ENCODE data around the gene YTHDC1.

YTHDC1 gene

GRCh38 chr4:68358988-68359387 lies 9.1 kb upstream of the YTHDC1 start:
- no peak for DNase-seq (ENCODE audit: low read depth)

- DNase-seq (ENCODE audit: low read depth): no peak
Observed at GRCh38 chr4:68352791-68353190, 2.9 kb upstream of the YTHDC1 start.

GRCh38 chr4:68349279-68349648 lies 626 bp downstream of the YTHDC1 start:
- no peak for DNase-seq (ENCODE audit: low read depth)

GRCh38 chr4:68348577-68348976 lies 1.3 kb downstream of the YTHDC1 start:
- no peak for DNase-seq (ENCODE audit: low read depth)

- DNase-seq (ENCODE audit: low read depth): no peak
Observed at GRCh38 chr4:68347845-68348244, 2.0 kb downstream of the YTHDC1 start.

- DNase-seq (ENCODE audit: low read depth): no peak
Observed at GRCh38 chr4:68346461-68346860, 3.4 kb downstream of the YTHDC1 start.

GRCh38 chr4:68344785-68345184 lies 5.1 kb downstream of the YTHDC1 start:
- DNase-seq (ENCODE audit: low read depth): no peak

GRCh38 chr4:68344049-68344448 lies 5.8 kb downstream of the YTHDC1 start:
- DNase-seq (ENCODE audit: low read depth): no peak

GRCh38 chr4:68342134-68342533 lies 7.8 kb downstream of the YTHDC1 start:
- no peak for DNase-seq (ENCODE audit: low read depth)

- no peak for DNase-seq (ENCODE audit: low read depth)
Observed at GRCh38 chr4:68338625-68339024, 11.3 kb downstream of the YTHDC1 start.

- no peak for DNase-seq (ENCODE audit: low read depth)
Observed at GRCh38 chr4:68337522-68337921, 12.4 kb downstream of the YTHDC1 start.

GRCh38 chr4:68337004-68337403 lies 12.9 kb downstream of the YTHDC1 start:
- DNase-seq (ENCODE audit: low read depth): no peak

- no peak for DNase-seq (ENCODE audit: low read depth)
Observed at GRCh38 chr4:68336530-68336929, 13.4 kb downstream of the YTHDC1 start.

- DNase-seq (ENCODE audit: low read depth): no peak
Observed at GRCh38 chr4:68326141-68326540, 23.7 kb downstream of the YTHDC1 start.

GRCh38 chr4:68324519-68325262 lies 25.2 kb downstream of the YTHDC1 start:
- DNase-seq (ENCODE audit: low read depth): no peak

GRCh38 chr4:68319040-68319439 lies 30.9 kb downstream of the YTHDC1 start:
- DNase-seq (ENCODE audit: low read depth): no peak

- no peak for DNase-seq (ENCODE audit: low read depth)
Observed at GRCh38 chr4:68316193-68316969, 33.5 kb downstream of the YTHDC1 start.

GRCh38 chr4:68310651-68311247 lies 39.1 kb downstream of the YTHDC1 start:
- no peak for DNase-seq (ENCODE audit: low read depth)

- DNase-seq (ENCODE audit: low read depth): no peak
Observed at GRCh38 chr4:68304731-68305130, 45.2 kb downstream of the YTHDC1 start.

- DNase-seq (ENCODE audit: low read depth): no peak
Observed at GRCh38 chr4:68299492-68300457, 50.1 kb downstream of the YTHDC1 start.

GRCh38 chr4:68297137-68297536 lies 52.8 kb downstream of the YTHDC1 start:
- DNase-seq (ENCODE audit: low read depth): no peak

- no peak for DNase-seq (ENCODE audit: low read depth)
Observed at GRCh38 chr4:68291256-68291655, 58.6 kb downstream of the YTHDC1 start.
